SK-N-SH treated with all-trans-retinoic acid at 6 μM for 48 hours (cell line): ENCODE measurements around the gene ZMYM2.

ENCODE experiments used
- ATAC-seq: fragments of 200-7000 bp; cut with Tn5 transposase; 3 replicates; pipeline ENCODE4 v1.9.1; 2020; ENCODE audit warnings: mild to moderate bottlenecking, moderate library complexity
- ARNTL ChIP-seq: fragments of 450-650 bp; formaldehyde crosslinking; IDR thresholded peaks from 2 replicates; pipeline ENCODE4 v1.5.0; 2020; ENCODE audit warnings: low read depth, mild to moderate bottlenecking, moderate library complexity, borderline replicate concordance
- BACH2 ChIP-seq: fragments of 250-450 bp; sonication (Bioruptor Pico); IDR thresholded peaks from 2 replicates; pipeline ENCODE4 v1.9.0; 2021; ENCODE audit warnings: mild to moderate bottlenecking, borderline replicate concordance
- CREB5 ChIP-seq: fragments of 250-450 bp; sonication (Bioruptor Pico); IDR thresholded peaks from 2 replicates; pipeline ENCODE4 v1.5.1; 2020; ENCODE audit warnings: low read depth, mild to moderate bottlenecking, moderate library complexity
- CSDC2 ChIP-seq: fragments of 250-450 bp; sonication (Bioruptor Pico); IDR thresholded peaks from 2 replicates; pipeline ENCODE4 v1.5.0; 2020; ENCODE audit warnings: mild to moderate bottlenecking, moderate library complexity
- ESRRG ChIP-seq: fragments of 250-450 bp; sonication (Bioruptor Pico); IDR thresholded peaks from 2 replicates; pipeline ENCODE4 v1.6.1; 2021; ENCODE audit warnings: mild to moderate bottlenecking
- GLIS3 ChIP-seq: fragments of 250-450 bp; sonication (Bioruptor Pico); IDR thresholded peaks from 2 replicates; pipeline ENCODE4 v1.5.0; 2020; ENCODE audit warnings: mild to moderate bottlenecking, moderate library complexity
- ISL1 ChIP-seq: fragments of 250-450 bp; sonication (Bioruptor Pico); IDR thresholded peaks from 2 replicates; pipeline ENCODE4 v2.1.2; 2022; ENCODE audit warnings: mild to moderate bottlenecking, moderate library complexity
- OSR1 ChIP-seq: fragments of 250-450 bp; sonication (Bioruptor Pico); IDR thresholded peaks from 2 replicates; pipeline ENCODE4 v1.8.0; 2022; ENCODE audit warnings: moderate library complexity, mild to moderate bottlenecking, inconsistent platforms
- PPARA ChIP-seq: fragments of 250-450 bp; sonication (Bioruptor Pico); IDR thresholded peaks from 2 replicates; pipeline ENCODE4 v1.5.0; 2020; ENCODE audit warnings: mild to moderate bottlenecking, borderline replicate concordance
- RARB ChIP-seq: fragments of 250-450 bp; sonication (Bioruptor Pico); IDR thresholded peaks from 2 replicates; pipeline ENCODE4 v1.8.0; 2021; ENCODE audit warnings: mild to moderate bottlenecking, moderate library complexity
- SNAI2 ChIP-seq: fragments of 250-450 bp; sonication (Bioruptor Pico); IDR thresholded peaks from 2 replicates; pipeline ENCODE4 v1.5.0; 2020; ENCODE audit warnings: mild to moderate bottlenecking, moderate library complexity
- TSHZ2 ChIP-seq: fragments of 250-450 bp; sonication (Bioruptor Pico); IDR thresholded peaks from 2 replicates; pipeline ENCODE4 v1.5.0; 2020; ENCODE audit warnings: mild to moderate bottlenecking, moderate library complexity
- ZFP3 ChIP-seq: fragments of 250-450 bp; sonication (Bioruptor Pico); IDR thresholded peaks from 2 replicates; pipeline ENCODE4 v1.5.0; 2020; ENCODE audit warnings: mild to moderate bottlenecking, moderate library complexity
- ZFP30 ChIP-seq: fragments of 450-650 bp; formaldehyde crosslinking; IDR thresholded peaks from 2 replicates; pipeline ENCODE4 v1.5.0; 2022; ENCODE audit warnings: mild to moderate bottlenecking, moderate library complexity
- ZNF565 ChIP-seq: fragments of 450-650 bp; formaldehyde crosslinking; conservative IDR thresholded peaks from 2 replicates; pipeline ENCODE4 v1.5.0; 2020; ENCODE audit warnings: low read depth, mild to moderate bottlenecking, moderate library complexity
- ZNF8 ChIP-seq: fragments of 450-650 bp; formaldehyde crosslinking; IDR thresholded peaks from 2 replicates; pipeline ENCODE4 v1.5.0; 2020; ENCODE audit warnings: mild to moderate bottlenecking, moderate library complexity
- TF ChIP-seq, protein P1 (sequence below): fragments of 250-450 bp; sonication (Bioruptor Pico); IDR thresholded peaks from 2 replicates; pipeline ENCODE4 v1.5.1; 2021; ENCODE audit warnings: mild to moderate bottlenecking, moderate library complexity
- TF ChIP-seq, protein P2 (sequence below): fragments of 250-450 bp; sonication (Bioruptor Pico); IDR thresholded peaks from 2 replicates; pipeline ENCODE4 v1.8.0; 2020; ENCODE audit warnings: mild to moderate bottlenecking, moderate library complexity, borderline replicate concordance
- TF ChIP-seq, protein P3 (sequence below): fragments of 250-450 bp; sonication (Bioruptor Pico); IDR thresholded peaks from 2 replicates; pipeline ENCODE4 v1.8.0; 2021; ENCODE audit warnings: low read depth, mild to moderate bottlenecking, moderate library complexity, borderline replicate concordance

ZMYM2 gene

DNA sequence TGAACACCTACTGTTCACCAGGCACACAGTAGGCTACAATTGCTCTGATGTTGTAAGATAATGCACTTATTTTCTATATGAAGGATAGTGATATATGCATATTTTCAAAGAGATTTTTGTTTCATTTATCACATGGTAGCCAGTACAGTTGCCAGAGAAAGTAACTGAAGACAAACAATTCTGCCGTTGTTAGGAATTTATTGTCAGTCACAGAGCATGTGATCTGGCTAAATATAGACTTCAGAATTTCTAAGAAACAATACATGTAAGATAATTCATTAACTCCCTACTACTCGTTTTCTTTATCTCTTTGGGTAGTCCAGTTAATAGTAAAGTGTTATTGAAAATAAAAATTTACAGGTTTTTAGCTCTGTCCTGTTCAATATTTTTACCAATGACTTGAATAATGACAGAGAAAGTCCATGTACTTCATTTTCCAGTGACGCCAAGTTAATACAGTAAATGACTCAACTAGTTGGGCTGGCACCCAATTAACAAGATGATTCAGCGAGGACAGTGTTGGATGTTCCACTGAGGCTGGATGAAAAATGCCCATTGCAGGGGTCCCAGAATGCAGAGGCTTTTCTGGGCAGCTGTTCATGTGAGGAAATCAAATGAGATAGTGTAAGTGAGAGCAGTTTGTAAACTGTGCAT, 166.7 kb downstream of the ZMYM2 start:
- ATAC-seq, result no peak

GRCh38 chr13:20125783-20126165, 167.2 kb downstream of the ZMYM2 start:
- ATAC-seq, result no peak
- TF ChIP-seq SNAI2 (CRISPR knock-in tag), result no peak
- TF ChIP-seq ESRRG (CRISPR knock-in tag), result no peak
- TF ChIP-seq, protein P1, sequence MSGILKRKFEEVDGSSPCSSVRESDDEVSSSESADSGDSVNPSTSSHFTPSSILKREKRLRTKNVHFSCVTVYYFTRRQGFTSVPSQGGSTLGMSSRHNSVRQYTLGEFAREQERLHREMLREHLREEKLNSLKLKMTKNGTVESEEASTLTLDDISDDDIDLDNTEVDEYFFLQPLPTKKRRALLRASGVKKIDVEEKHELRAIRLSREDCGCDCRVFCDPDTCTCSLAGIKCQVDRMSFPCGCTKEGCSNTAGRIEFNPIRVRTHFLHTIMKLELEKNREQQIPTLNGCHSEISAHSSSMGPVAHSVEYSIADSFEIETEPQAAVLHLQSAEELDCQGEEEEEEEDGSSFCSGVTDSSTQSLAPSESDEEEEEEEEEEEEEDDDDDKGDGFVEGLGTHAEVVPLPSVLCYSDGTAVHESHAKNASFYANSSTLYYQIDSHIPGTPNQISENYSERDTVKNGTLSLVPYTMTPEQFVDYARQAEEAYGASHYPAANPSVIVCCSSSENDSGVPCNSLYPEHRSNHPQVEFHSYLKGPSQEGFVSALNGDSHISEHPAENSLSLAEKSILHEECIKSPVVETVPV (CRISPR knock-in tag), result no peak
- TF ChIP-seq, protein P2, sequence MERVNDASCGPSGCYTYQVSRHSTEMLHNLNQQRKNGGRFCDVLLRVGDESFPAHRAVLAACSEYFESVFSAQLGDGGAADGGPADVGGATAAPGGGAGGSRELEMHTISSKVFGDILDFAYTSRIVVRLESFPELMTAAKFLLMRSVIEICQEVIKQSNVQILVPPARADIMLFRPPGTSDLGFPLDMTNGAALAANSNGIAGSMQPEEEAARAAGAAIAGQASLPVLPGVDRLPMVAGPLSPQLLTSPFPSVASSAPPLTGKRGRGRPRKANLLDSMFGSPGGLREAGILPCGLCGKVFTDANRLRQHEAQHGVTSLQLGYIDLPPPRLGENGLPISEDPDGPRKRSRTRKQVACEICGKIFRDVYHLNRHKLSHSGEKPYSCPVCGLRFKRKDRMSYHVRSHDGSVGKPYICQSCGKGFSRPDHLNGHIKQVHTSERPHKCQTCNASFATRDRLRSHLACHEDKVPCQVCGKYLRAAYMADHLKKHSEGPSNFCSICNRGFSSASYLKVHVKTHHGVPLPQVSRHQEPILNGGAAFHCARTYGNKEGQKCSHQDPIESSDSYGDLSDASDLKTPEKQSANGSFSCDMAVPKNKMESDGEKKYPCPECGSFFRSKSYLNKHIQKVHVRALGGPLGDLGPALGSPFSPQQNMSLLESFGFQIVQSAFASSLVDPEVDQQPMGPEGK (CRISPR knock-in tag), result no peak
- TF ChIP-seq CSDC2, result no peak
- no peak for TF ChIP-seq ISL1 (CRISPR knock-in tag)
- no peak for TF ChIP-seq CREB5 (CRISPR knock-in tag)
- no peak for TF ChIP-seq ZFP3 (CRISPR knock-in tag)
- TF ChIP-seq GLIS3 (CRISPR knock-in tag), result no peak
- TF ChIP-seq PPARA, result no peak
- no peak for TF ChIP-seq RARB (CRISPR knock-in tag)
- no peak for TF ChIP-seq ZNF8 (CRISPR knock-in tag)
- TF ChIP-seq OSR1 (CRISPR knock-in tag), result no peak
- TF ChIP-seq, protein P3, sequence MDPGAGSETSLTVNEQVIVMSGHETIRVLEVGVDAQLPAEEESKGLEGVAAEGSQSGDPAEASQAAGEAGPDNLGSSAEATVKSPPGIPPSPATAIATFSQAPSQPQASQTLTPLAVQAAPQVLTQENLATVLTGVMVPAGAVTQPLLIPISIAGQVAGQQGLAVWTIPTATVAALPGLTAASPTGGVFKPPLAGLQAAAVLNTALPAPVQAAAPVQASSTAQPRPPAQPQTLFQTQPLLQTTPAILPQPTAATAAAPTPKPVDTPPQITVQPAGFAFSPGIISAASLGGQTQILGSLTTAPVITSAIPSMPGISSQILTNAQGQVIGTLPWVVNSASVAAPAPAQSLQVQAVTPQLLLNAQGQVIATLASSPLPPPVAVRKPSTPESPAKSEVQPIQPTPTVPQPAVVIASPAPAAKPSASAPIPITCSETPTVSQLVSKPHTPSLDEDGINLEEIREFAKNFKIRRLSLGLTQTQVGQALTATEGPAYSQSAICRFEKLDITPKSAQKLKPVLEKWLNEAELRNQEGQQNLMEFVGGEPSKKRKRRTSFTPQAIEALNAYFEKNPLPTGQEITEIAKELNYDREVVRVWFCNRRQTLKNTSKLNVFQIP (CRISPR knock-in tag), result no peak
- no peak for TF ChIP-seq BACH2 (CRISPR knock-in tag)
- no peak for TF ChIP-seq TSHZ2
- TF ChIP-seq ARNTL, result no peak
- TF ChIP-seq ZFP30 (CRISPR knock-in tag), result no peak

More for the DNA sequence above, 166.7 kb downstream of the ZMYM2 start:
- TF ChIP-seq, protein P1 (CRISPR knock-in tag), result no peak
- TF ChIP-seq ZNF565 (CRISPR knock-in tag), result no peak
